Glutamatergic neuron (in vitro differentiated cells): ENCODE data around the gene NANOS2. TPM values are rescaled to one million over a fixed set of nuclear protein-coding genes. Genes with fewer than 3 reads are reported as not detected.

Experiments
- DNase-seq: peaks from one replicate; pipeline ENCODE4 v3.0.0; 2022
- H3K27ac Mint-ChIP-seq: one replicate; pipeline ENCODE4 v1.8.0; 2020; ENCODE audit warnings: mild to moderate bottlenecking, mixed read lengths, inconsistent platforms; ENCODE audit not compliant: unreplicated experiment
- H3K27me3 Mint-ChIP-seq: one replicate; pipeline ENCODE4 v1.8.0; 2020; ENCODE audit warnings: mild to moderate bottlenecking, moderate library complexity, mixed read lengths, inconsistent platforms; ENCODE audit not compliant: unreplicated experiment
- H3K36me3 Mint-ChIP-seq: one replicate; pipeline ENCODE4 v1.8.0; 2020; ENCODE audit warnings: mild to moderate bottlenecking, mixed read lengths, inconsistent platforms; ENCODE audit not compliant: unreplicated experiment
- H3K4me1 Mint-ChIP-seq: one replicate; pipeline ENCODE4 v1.8.0; 2020; ENCODE audit warnings: mild to moderate bottlenecking, low read depth, mixed read lengths, inconsistent platforms; ENCODE audit not compliant: unreplicated experiment
- H3K4me3 Mint-ChIP-seq: one replicate; pipeline ENCODE4 v1.8.0; 2020; ENCODE audit warnings: mild to moderate bottlenecking, mixed read lengths, inconsistent platforms; ENCODE audit not compliant: unreplicated experiment
- H3K9me3 Mint-ChIP-seq: one replicate; pipeline ENCODE4 v1.8.0; 2020; ENCODE audit warnings: mild to moderate bottlenecking, moderate library complexity, mixed read lengths, inconsistent platforms; ENCODE audit not compliant: unreplicated experiment
- total RNA-seq: library from RNA; stranded (reverse); fragmentation: NEBNext Ultra II Directional; extraction: Animal tissue kit (Norgen Biotek cat#: 25700); gene quantifications from one replicate; pipeline ENCODE4 v1.2.1, GENCODE V29; 2021; ENCODE audit not compliant: unreplicated experiment
- TF ChIP-seq, protein P1 (sequence below): fragments of 200-600 bp; sonication (generic); IDR thresholded peaks from one replicate; pipeline ENCODE4 v1.5.0; 2021; ENCODE audit not compliant: partially characterized antibody, unreplicated experiment

NANOS2 gene
- total RNA-seq, 1 donor from 2014 or later = not detected

DNA sequence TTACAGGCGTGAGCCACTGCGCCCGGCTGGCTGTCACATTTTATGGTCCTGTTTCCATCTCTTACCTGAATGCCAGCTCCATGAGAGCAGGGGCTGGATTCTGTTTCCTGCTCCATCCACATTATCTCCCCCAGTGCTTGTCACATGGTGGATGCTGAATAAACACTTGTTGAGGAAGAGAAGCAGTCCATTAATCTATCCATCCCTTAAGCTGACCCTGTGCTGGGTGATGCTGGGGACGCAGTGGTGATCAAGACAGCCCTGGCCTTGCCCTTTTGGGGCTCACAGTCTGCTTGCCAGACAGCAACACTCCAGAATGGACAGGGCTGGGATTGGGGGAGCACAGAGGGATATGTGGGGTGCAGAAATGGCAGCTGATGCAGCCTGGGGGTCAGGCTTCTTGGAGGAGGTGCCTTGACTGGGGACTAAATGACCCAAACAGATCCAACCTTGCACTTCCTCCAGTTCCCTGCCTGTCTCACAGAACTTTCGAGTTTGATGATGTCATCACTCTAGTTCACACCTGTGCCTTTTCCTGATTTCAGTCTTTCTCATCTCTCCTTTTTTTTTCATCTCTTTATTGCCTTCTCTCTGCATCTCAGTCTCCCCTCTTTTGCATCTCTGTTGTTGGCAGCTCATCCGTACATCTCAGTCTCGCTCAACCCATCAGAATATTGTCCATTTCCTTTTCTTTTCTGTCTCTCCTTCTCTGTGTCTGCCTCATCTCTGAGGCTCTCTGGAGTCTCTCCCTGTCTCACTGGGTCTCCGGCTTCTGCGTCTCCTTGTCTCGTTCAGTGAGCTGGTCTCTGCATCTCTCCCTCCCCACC, 33.3 kb downstream of the NANOS2 start:
- Mint-ChIP-seq H3K27me3 (peaks cover 12% of the 10 kb centered on the region), H3K36me3 (no peaks in the 10 kb centered on the region), H3K9me3 (peaks cover 12% of the 10 kb centered on the region), H3K4me1 (peaks cover 19% of the 10 kb centered on the region), H3K27ac (peak overlapping the region; percentile 49), H3K4me3 (peak overlapping the region; percentile 11)
- TF ChIP-seq, protein P1, sequence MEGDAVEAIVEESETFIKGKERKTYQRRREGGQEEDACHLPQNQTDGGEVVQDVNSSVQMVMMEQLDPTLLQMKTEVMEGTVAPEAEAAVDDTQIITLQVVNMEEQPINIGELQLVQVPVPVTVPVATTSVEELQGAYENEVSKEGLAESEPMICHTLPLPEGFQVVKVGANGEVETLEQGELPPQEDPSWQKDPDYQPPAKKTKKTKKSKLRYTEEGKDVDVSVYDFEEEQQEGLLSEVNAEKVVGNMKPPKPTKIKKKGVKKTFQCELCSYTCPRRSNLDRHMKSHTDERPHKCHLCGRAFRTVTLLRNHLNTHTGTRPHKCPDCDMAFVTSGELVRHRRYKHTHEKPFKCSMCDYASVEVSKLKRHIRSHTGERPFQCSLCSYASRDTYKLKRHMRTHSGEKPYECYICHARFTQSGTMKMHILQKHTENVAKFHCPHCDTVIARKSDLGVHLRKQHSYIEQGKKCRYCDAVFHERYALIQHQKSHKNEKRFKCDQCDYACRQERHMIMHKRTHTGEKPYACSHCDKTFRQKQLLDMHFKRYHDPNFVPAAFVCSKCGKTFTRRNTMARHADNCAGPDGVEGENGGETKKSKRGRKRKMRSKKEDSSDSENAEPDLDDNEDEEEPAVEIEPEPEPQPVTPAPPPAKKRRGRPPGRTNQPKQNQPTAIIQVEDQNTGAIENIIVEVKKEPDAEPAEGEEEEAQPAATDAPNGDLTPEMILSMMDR = no peak
- no peak for DNase-seq

DNA sequence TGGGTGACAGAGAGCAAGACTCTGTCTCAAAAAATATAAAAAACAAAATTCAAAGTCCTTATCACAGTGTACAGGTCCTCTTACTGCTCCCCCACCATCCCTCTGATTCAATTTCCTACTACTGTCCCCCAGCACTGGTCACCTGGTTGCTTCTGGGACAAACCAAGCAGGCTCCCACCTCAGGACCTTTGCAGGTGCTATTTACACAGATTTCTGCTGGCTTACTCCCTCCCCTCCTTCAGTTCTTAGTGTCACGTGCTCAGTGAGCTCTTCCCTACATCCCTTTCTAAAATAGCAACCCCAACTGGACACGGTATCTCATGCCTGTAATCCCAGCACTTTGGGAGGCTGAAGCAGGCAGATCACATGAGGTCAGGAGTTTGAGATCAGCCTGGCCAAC, 34.6 kb downstream of the NANOS2 start:
- peaks cover 21% of the 10 kb centered on the region for H3K4me1 Mint-ChIP-seq
- H3K27ac Mint-ChIP-seq = no peak overlapping the region
- peaks cover 12% of the 10 kb centered on the region for H3K27me3 Mint-ChIP-seq
- H3K36me3 Mint-ChIP-seq = no peaks in the 10 kb centered on the region
- H3K9me3 Mint-ChIP-seq = peaks cover 9% of the 10 kb centered on the region
- TF ChIP-seq, protein P1 = no peak
- no peak for DNase-seq
- no peak overlapping the region for H3K4me3 Mint-ChIP-seq

DNA sequence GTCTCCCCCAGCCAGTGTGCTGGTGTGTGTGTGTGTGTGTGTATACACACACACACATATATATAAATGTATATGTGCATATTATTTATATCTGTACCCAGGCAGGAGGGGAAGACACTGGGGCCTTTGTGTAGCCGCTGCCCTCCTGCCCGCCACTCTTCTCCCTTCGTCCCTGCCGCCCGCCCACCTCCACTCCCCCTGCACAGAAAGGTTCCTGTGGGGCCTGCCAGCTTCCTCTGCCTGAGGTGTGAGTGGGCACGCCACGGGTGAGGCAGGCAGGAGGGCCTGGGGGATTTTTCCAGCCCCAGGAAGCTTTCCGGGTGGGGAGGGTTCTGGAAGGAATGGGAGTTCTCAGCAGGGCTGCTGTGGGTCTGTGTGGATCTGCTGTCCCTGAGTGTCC, 35.5 kb downstream of the NANOS2 start:
- Mint-ChIP-seq H3K4me1 (peaks cover 21% of the 10 kb centered on the region), H3K4me3 (no peak overlapping the region), H3K9me3 (peaks cover 9% of the 10 kb centered on the region), H3K27ac (no peak overlapping the region), H3K36me3 (no peaks in the 10 kb centered on the region), H3K27me3 (peaks cover 12% of the 10 kb centered on the region)
- TF ChIP-seq, protein P1 = no peak
- no peak for DNase-seq

DNA sequence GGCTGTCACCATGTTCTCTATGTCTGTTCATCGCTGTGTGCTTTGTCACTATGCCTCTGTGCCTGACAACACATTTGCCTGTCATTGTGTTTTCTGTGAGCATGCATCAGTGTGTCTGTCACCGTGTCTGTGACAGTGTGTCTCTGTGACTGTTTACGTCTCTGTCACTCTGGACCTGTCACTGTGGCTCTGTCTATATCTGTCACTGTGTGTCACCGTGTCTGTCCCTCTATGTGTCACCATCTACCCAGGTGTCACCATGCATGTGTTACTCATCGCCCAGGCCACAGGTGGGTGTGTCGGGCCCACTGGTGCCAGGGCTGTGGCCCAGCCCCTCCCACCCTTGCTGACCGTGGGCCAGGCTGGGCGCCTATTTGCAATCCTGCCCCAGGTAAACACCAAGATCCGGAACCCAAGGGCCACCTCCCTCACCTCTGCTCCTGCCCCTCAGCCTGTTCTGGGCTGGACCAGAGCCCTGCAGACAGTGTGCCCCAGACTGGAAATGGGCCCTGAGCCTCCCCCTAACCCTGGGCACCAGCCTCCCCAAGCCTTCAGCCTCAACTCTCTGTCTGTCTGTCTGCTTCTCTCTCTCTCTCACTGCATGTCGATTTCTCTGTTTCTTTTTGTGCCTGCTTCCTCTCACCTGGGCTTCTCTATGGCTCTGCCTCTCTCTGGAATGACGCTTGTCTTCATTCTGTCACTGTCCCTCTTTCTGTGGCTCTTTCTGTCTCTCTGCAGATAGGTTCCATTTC, 36.4 kb downstream of the NANOS2 start:
- H3K4me1 Mint-ChIP-seq = peaks cover 19% of the 10 kb centered on the region
- H3K4me3 Mint-ChIP-seq = peak overlapping the region; percentile 16
- no peak for DNase-seq
- peaks cover 12% of the 10 kb centered on the region for H3K27me3 Mint-ChIP-seq
- H3K27ac Mint-ChIP-seq = peak overlapping the region; percentile 69
- TF ChIP-seq, protein P1 = no peak
- peaks cover 9% of the 10 kb centered on the region for H3K9me3 Mint-ChIP-seq
- no peaks in the 10 kb centered on the region for H3K36me3 Mint-ChIP-seq
